GM12878 (cell line): Measurements from ENCODE around the gene MRPL42. TPM values are rescaled to one million over a fixed set of nuclear protein-coding genes. Genes with fewer than 3 reads are reported as not detected.

Experiments
- ATAC-seq: fragments of 200-7000 bp; cut with Tn5 transposase; 3 replicates; pipeline ENCODE4 v1.9.1; 2020; ENCODE audit warnings: mild to moderate bottlenecking, moderate library complexity
- BruUV-seq: library from RNA; stranded (reverse); fragments of 400-500 nt; replicated peaks from 2 replicates; lab custom pipeline; 2021; lab: Mats Ljungman, UMichigan
- CTCF ChIA-PET: fragments of 300-600 bp; sonication (Branson Sonifier 250); formaldehyde crosslinking; extraction: SDS; loops from one replicate; lab custom pipeline; 2021; ENCODE audit warnings: inconsistent platforms; lab: Yijun Ruan, JAX
- POLR2A ChIA-PET: fragments of 350-600 bp; formaldehyde crosslinking; extraction: SDS; loops from one replicate; lab custom pipeline; 2021; ENCODE audit warnings: inconsistent platforms; lab: Charles Lee
- RAD21 ChIA-PET: fragments of 300-600 bp; sonication (Branson Sonifier 250); formaldehyde crosslinking; loops from one replicate; lab custom pipeline; 2023; ENCODE audit warnings: antibody characterized with exemption; ENCODE audit not compliant: unreplicated experiment; lab: Charles Lee
- SMC1A ChIA-PET: fragments of 300-600 bp; sonication (Branson Sonifier 250); formaldehyde crosslinking; loops from one replicate; lab custom pipeline; 2023; ENCODE audit not compliant: unreplicated experiment, uncharacterized antibody; lab: Charles Lee
- DNase-seq: peaks from one replicate; pipeline ENCODE4 v3.0.0-alpha.2; 2011; ENCODE audit warnings: low read depth, low spot score
- FAIRE-seq: peaks from 3 replicates; lab custom pipeline; 2011; peaks lifted over from hg19 to GRCh38; lab: Jason Lieb, UNC
- H2AFZ ChIP-seq: 2 replicates; pipeline ENCODE4 v1.6.0; 2011; ENCODE audit warnings: low read depth, low read length, control low read depth; ENCODE audit not compliant: control insufficient read depth
- H3K27ac ChIP-seq: 2 replicates; pipeline ENCODE4 v1.5.1; 2011; ENCODE audit warnings: control low read depth; ENCODE audit not compliant: control insufficient read depth, insufficient read depth
- H3K27me3 ChIP-seq, 2 experiments: replicated peaks in 1 of 2; 2 replicates each; pipeline versions ENCODE4 v1.6.0 to v1.6.1; 2011; ENCODE audit warnings: low read length in 1 of 2; ENCODE audit not compliant: control insufficient read depth in 2 of 2, insufficient read depth in 2 of 2
- H3K36me3 ChIP-seq, 2 experiments: 2 replicates each; pipeline ENCODE4 v1.5.1; 2011; ENCODE audit warnings: low read length in 1 of 2; ENCODE audit not compliant: control insufficient read depth in 2 of 2, insufficient read depth in 2 of 2
- H3K4me1 ChIP-seq: 2 replicates; pipeline ENCODE4 v1.6.1; 2011; ENCODE audit warnings: mild to moderate bottlenecking, low read length, moderate library complexity, mixed read lengths; ENCODE audit not compliant: control insufficient read depth, insufficient read depth
- H3K4me2 ChIP-seq: 2 replicates; pipeline ENCODE4 v1.6.0; 2011; ENCODE audit warnings: control low read depth; ENCODE audit not compliant: control insufficient read depth, insufficient read depth
- H3K4me3 ChIP-seq: fragments of 200-600 bp; sonication (generic); 2 replicates; pipeline ENCODE4 v1.5.1; 2016
- H3K79me2 ChIP-seq: 2 replicates; pipeline ENCODE4 v1.6.0; 2011; ENCODE audit warnings: low read length; ENCODE audit not compliant: control insufficient read depth, insufficient read depth
- H3K9ac ChIP-seq: 2 replicates; pipeline ENCODE4 v1.8.0; 2011; ENCODE audit warnings: low read length, control low read depth, mixed read lengths; ENCODE audit not compliant: control insufficient read depth, insufficient read depth
- H3K9me3 ChIP-seq: replicated peaks from 3 replicates; pipeline ENCODE4 v1.5.1; 2011; ENCODE audit warnings: mild to moderate bottlenecking, low read length; ENCODE audit not compliant: control insufficient read depth, insufficient read depth
- H4K20me1 ChIP-seq: 2 replicates; pipeline ENCODE4 v1.6.0; 2011; ENCODE audit not compliant: control insufficient read depth, insufficient read depth
- BRCA1 ChIP-seq: IDR thresholded peaks from 2 replicates; pipeline ENCODE4 v1.6.1; 2011; ENCODE audit warnings: low read depth, low read length, improper control_type of control experiment
- CREM ChIP-seq: IDR thresholded peaks from 2 replicates; pipeline ENCODE4 v1.6.1; 2014; ENCODE audit warnings: antibody characterized with exemption, low read depth
- JUNB ChIP-seq: IDR thresholded peaks from 2 replicates; pipeline ENCODE4 v1.6.1; 2016; ENCODE audit warnings: antibody characterized with exemption, mild to moderate bottlenecking
- MEF2B ChIP-seq: fragments of 450-650 bp; IDR thresholded peaks from 2 replicates; pipeline ENCODE4 v1.6.1; 2018; ENCODE audit warnings: mild to moderate bottlenecking, moderate library complexity; ENCODE audit not compliant: partially characterized antibody, poor library complexity, severe bottlenecking
- POLR2AphosphoS2 ChIP-seq: IDR thresholded peaks from 2 replicates; pipeline ENCODE4 v1.6.1; 2011; ENCODE audit warnings: low read depth, mild to moderate bottlenecking, low read length, improper control_type of control experiment, moderate library complexity
- RB1 ChIP-seq: fragments of 450-650 bp; formaldehyde crosslinking; IDR thresholded peaks from 2 replicates; pipeline ENCODE4 v1.6.1; 2017; ENCODE audit warnings: mild to moderate bottlenecking, borderline replicate concordance
- TAF1 ChIP-seq: IDR thresholded peaks from 2 replicates; pipeline ENCODE4 v1.6.1; 2011; ENCODE audit warnings: mild to moderate bottlenecking, low read depth, low read length, borderline replicate concordance
- WGBS: methylation state at CpG from one replicate; pipeline ENCODE4 v1.1.6; 2016; ENCODE audit warnings: low lambda C conversion rate; ENCODE audit not compliant: insufficient replicate concordance, insufficient coverage; ENCODE audit errors: missing lambda C conversion rate; 5-methylcytosine and 5-hydroxymethylcytosine counted together
- in situ Hi-C: fragments of 300-500 bp; cut with MboI; formaldehyde crosslinking; loops from 9 replicates; pipeline ENCODE4 v1.14.3; 2018; ENCODE audit warnings: mixed read lengths
- intact Hi-C: fragments of 100-400 bp; cut with micrococcal nuclease; formaldehyde crosslinking; loops from one replicate; pipeline ENCODE4 v1.14.2; 2022; ENCODE audit not compliant: unreplicated experiment
- polyA plus RNA-seq, 11 experiments: library from polyadenylated mRNA; depleted of rRNA in 4 of 11; unstranded in 6 of 11; stranded (reverse) in 5 of 11; fragments of >200 nt; fragmentation: Nextera tagmentation in 4 of 11; fragmentation: Illumina TruSeq in 1 of 11; extraction: Ambion mirVana in 4 of 11; extraction: Trizol in 1 of 11; gene quantifications; 1 replicate in 1 of 11; 2 replicates in 10 of 11; pipeline versions ENCODE4 v1.2.1 to v1.2.3, GENCODE V29; 2011 to 2016; ENCODE audit warnings: inconsistent platforms in 2 of 11, missing spikeins in 2 of 11, low read depth in 1 of 11
- total RNA-seq, 4 experiments: library from RNA; depleted of rRNA in 3 of 4; stranded (reverse); fragments of >200 nt in 3 of 4; fragmentation: Illumina TruSeq in 1 of 4; extraction: Trizol in 1 of 4; gene quantifications; 2 replicates each; pipeline versions ENCODE4 v1.2.1 to v1.2.3, GENCODE V29; 2013 to 2021
- TF ChIP-seq, protein P1 (sequence below): fragments of 450-650 bp; IDR thresholded peaks from 2 replicates; pipeline ENCODE4 v1.6.1; 2017; ENCODE audit warnings: mild to moderate bottlenecking, moderate library complexity
- TF ChIP-seq, protein P2 (sequence below): fragments of 450-650 bp; IDR thresholded peaks from 2 replicates; pipeline ENCODE4 v1.6.1; 2017; ENCODE audit warnings: mild to moderate bottlenecking, low read depth, inconsistent platforms; ENCODE audit not compliant: poor library complexity, severe bottlenecking
- TF ChIP-seq, protein P3 (sequence below): fragments of 450-650 bp; IDR thresholded peaks from 2 replicates; pipeline ENCODE4 v1.6.1; 2016; ENCODE audit warnings: mild to moderate bottlenecking, moderate library complexity, borderline replicate concordance

MRPL42 gene
- total and polyA plus RNA-seq, 10 of the 15 experiments (the other 5 are each of a cell fraction or from before 2014, with no cell fraction given), result 65.1 to 427 (median 126) TPM

DNA sequence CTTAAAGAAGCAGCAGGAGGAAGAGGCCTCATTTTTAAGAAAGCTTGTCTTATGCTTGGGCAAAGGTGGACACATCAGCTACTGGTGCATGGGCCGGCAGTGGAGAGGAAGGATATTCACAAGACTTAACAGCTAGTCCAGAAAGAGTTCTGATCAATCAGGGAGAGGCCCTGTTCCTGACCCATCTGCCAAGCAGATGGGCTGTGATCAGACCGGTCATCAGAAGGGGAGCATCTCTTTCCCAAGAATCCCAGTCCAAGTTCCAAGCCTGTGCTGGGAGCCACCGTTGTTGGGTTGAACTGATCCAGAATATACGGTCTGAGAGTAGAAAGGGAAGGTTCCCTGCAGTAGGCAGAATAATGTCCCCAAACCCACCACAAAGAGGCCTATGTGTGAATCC, 72.5 kb downstream of the MRPL42 start (continued):
- no peak for TF ChIP-seq TAF1
- TF ChIP-seq, protein P1, sequence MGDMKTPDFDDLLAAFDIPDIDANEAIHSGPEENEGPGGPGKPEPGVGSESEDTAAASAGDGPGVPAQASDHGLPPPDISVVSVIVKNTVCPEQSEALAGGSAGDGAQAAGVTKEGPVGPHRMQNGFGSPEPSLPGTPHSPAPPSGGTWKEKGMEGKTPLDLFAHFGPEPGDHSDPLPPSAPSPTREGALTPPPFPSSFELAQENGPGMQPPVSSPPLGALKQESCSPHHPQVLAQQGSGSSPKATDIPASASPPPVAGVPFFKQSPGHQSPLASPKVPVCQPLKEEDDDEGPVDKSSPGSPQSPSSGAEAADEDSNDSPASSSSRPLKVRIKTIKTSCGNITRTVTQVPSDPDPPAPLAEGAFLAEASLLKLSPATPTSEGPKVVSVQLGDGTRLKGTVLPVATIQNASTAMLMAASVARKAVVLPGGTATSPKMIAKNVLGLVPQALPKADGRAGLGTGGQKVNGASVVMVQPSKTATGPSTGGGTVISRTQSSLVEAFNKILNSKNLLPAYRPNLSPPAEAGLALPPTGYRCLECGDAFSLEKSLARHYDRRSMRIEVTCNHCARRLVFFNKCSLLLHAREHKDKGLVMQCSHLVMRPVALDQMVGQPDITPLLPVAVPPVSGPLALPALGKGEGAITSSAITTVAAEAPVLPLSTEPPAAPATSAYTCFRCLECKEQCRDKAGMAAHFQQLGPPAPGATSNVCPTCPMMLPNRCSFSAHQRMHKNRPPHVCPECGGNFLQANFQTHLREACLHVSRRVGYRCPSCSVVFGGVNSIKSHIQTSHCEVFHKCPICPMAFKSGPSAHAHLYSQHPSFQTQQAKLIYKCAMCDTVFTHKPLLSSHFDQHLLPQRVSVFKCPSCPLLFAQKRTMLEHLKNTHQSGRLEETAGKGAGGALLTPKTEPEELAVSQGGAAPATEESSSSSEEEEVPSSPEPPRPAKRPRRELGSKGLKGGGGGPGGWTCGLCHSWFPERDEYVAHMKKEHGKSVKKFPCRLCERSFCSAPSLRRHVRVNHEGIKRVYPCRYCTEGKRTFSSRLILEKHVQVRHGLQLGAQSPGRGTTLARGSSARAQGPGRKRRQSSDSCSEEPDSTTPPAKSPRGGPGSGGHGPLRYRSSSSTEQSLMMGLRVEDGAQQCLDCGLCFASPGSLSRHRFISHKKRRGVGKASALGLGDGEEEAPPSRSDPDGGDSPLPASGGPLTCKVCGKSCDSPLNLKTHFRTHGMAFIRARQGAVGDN, result no peak
- TF ChIP-seq RB1, result no peak
- no peak for TF ChIP-seq CREM
- no peak for TF ChIP-seq MEF2B
- TF ChIP-seq, all 136 proteins: peak for 0

DNA sequence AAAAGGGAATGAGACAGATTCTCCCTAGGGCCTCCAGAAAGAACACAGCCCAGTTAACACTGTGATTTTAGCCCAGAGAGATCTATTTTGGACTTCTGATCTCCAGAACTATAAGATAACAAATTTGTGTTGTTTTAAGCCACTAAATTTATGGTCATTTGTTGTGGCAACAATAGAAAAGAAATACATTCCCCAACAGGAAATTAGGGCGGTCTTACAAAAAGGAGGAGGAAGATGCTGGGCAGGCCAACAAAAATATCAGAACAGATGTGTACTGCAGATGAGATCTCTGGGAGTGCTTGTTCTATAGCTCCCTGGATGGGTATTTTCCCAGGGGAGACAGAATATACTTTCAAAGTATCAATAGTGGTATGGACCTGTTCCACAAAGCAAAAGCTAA, 73.2 kb downstream of the MRPL42 start:
- Histone ChIP-seq H3K27ac (no peak overlapping the region), H4K20me1 (no peaks in the 10 kb centered on the region), H3K79me2 (no peaks in the 10 kb centered on the region), H3K9ac (no peak overlapping the region), H3K9me3 (no peaks in the 10 kb centered on the region; the same call in 2 of the 3 replicates), H3K4me2 (no peak overlapping the region), H3K4me1 (peaks cover 10% of the 10 kb centered on the region), H2AFZ (no peak overlapping the region), H3K36me3 (no peaks in the 10 kb centered on the region), H3K4me3 (no peak overlapping the region), H3K27me3 (no peaks in the 10 kb centered on the region)
- WGBS, result 33% methylated on average over 1 of the region's 1 CpG
- in situ Hi-C loops (no loop called here), intact Hi-C loops (no loop called here)
- DNase-seq (no peak), FAIRE-seq (no peak), ATAC-seq (no peak)
- CTCF ChIA-PET, result interaction anchor here (1.9 to 2.8 kb wide), 2 partner anchors 38 to 562 kb away, joined by 5 to 10 read pairs; no protein-coding TSS in a partner anchor
- POLR2A ChIA-PET, result no interaction called here
- no TSS peak for BruUV-seq
- RAD21 ChIA-PET, result interaction anchor here (2.0 kb wide), 1 partner anchor 562 kb away, joined by 6 read pairs; no protein-coding TSS in a partner anchor
- SMC1A ChIA-PET, result interaction anchor here (0.7 kb wide), 1 partner anchor 28 kb away, joined by 3 read pairs; no protein-coding TSS in a partner anchor
- TF ChIP-seq BRCA1 (no peak), POLR2AphosphoS2 (no peak), JUNB (no peak)
- TF ChIP-seq, protein P2, sequence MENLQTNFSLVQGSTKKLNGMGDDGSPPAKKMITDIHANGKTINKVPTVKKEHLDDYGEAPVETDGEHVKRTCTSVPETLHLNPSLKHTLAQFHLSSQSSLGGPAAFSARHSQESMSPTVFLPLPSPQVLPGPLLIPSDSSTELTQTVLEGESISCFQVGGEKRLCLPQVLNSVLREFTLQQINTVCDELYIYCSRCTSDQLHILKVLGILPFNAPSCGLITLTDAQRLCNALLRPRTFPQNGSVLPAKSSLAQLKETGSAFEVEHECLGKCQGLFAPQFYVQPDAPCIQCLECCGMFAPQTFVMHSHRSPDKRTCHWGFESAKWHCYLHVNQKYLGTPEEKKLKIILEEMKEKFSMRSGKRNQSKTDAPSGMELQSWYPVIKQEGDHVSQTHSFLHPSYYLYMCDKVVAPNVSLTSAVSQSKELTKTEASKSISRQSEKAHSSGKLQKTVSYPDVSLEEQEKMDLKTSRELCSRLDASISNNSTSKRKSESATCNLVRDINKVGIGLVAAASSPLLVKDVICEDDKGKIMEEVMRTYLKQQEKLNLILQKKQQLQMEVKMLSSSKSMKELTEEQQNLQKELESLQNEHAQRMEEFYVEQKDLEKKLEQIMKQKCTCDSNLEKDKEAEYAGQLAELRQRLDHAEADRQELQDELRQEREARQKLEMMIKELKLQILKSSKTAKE, result no peak
- TF ChIP-seq, protein P3, sequence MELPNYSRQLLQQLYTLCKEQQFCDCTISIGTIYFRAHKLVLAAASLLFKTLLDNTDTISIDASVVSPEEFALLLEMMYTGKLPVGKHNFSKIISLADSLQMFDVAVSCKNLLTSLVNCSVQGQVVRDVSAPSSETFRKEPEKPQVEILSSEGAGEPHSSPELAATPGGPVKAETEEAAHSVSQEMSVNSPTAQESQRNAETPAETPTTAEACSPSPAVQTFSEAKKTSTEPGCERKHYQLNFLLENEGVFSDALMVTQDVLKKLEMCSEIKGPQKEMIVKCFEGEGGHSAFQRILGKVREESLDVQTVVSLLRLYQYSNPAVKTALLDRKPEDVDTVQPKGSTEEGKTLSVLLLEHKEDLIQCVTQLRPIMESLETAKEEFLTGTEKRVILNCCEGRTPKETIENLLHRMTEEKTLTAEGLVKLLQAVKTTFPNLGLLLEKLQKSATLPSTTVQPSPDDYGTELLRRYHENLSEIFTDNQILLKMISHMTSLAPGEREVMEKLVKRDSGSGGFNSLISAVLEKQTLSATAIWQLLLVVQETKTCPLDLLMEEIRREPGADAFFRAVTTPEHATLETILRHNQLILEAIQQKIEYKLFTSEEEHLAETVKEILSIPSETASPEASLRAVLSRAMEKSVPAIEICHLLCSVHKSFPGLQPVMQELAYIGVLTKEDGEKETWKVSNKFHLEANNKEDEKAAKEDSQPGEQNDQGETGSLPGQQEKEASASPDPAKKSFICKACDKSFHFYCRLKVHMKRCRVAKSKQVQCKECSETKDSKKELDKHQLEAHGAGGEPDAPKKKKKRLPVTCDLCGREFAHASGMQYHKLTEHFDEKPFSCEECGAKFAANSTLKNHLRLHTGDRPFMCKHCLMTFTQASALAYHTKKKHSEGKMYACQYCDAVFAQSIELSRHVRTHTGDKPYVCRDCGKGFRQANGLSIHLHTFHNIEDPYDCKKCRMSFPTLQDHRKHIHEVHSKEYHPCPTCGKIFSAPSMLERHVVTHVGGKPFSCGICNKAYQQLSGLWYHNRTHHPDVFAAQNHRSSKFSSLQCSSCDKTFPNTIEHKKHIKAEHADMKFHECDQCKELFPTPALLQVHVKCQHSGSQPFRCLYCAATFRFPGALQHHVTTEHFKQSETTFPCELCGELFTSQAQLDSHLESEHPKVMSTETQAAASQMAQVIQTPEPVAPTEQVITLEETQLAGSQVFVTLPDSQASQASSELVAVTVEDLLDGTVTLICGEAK, result no peak
